ENCODE results near the gene DHX36. TPM values are rescaled to one million over a fixed set of nuclear protein-coding genes. Genes with fewer than 3 reads are reported as not detected.
A peak's percentile ranks its signal among the peaks of the same experiment; 100 is the strongest.

DHX36 gene, protein sequence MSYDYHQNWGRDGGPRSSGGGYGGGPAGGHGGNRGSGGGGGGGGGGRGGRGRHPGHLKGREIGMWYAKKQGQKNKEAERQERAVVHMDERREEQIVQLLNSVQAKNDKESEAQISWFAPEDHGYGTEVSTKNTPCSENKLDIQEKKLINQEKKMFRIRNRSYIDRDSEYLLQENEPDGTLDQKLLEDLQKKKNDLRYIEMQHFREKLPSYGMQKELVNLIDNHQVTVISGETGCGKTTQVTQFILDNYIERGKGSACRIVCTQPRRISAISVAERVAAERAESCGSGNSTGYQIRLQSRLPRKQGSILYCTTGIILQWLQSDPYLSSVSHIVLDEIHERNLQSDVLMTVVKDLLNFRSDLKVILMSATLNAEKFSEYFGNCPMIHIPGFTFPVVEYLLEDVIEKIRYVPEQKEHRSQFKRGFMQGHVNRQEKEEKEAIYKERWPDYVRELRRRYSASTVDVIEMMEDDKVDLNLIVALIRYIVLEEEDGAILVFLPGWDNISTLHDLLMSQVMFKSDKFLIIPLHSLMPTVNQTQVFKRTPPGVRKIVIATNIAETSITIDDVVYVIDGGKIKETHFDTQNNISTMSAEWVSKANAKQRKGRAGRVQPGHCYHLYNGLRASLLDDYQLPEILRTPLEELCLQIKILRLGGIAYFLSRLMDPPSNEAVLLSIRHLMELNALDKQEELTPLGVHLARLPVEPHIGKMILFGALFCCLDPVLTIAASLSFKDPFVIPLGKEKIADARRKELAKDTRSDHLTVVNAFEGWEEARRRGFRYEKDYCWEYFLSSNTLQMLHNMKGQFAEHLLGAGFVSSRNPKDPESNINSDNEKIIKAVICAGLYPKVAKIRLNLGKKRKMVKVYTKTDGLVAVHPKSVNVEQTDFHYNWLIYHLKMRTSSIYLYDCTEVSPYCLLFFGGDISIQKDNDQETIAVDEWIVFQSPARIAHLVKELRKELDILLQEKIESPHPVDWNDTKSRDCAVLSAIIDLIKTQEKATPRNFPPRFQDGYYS
- total RNA-seq = 114 TPM

DNA sequence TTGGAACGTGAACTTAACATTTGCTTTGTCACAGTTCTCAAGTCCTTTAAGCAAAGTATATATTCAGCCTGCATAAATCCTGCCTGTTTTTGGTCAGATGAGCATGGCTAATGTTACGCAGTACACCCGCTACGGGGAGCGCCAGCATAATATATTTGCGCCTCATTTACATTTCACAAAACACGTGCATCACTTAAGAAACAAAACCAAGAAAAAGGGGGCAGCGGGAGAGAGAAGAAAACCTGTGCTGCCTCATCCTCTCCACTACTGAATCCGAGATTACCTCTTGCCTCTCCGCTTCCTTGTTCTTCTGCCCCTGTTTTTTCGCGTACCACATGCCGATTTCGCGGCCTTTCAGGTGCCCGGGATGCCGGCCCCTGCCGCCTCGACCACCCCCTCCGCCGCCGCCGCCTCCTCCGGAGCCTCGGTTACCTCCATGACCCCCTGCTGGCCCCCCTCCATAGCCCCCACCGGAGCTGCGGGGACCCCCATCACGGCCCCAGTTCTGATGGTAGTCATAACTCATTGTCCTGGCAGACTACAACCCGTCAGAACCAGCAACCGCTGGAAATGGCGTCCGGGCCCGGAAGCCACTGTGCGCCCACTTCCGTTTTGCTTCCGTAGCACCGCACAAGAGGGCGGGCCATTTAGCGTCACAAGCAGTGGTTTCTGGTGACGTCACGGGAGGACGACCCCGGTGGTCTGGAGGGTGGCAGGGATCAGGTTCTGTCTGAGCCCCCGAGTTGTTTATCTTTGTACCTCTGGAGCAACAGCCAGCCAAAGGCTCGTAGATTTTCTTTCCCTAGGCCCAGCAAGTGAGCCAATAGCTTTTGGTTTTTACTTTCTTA lies at the start of gene DHX36:
DHX36 (minus strand) TSS at position 597 of the 848 bp plus-strand sequence; CDS start at position 526, 71 bp downstream.
- FAIRE-seq (no peak), DNase-seq (ENCODE audit: low spot score in 2 of 2) (peak; percentile 79 to 85)

DNA sequence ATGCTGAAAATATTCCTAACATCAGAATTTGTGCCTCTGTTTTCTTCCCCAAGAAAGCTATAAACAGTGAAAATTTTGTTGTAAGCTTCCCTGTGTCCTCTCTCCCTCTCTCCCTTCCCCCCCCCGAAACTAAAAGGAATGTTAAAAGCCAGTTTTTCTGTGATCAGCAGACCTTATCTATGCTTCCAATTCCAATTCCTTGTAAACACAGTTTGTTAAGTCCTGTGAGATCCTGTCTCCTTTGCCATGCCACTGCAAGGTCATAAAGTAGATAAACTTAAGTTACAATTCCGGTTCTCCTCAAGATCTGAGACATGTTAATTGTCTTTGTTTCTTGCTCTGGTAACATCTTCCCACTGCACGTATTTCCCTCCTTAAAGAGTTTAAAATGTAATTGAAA lies 42.9 kb upstream of the DHX36 start:
- FAIRE-seq (no peak), DNase-seq (ENCODE audit: low spot score in 2 of 2) (no peak)

DNA sequence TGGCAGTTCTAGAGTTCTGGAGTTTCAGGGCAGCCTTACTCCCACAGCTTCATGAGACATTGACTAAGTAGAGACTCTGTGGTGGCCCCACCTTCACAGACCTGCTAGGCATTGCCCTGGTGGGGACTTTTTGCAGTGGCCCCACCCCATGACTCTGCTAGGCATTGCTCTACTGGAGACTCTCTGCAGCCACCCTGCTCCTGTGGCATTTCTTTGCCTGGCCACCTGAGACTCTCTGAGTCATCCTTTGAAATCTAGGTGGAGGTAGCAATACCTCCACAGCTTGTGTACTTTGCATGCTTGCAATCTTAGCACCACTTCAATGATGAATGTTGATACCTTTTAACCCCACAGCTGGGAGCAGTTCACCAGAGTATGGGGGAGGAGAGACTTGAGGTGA lies 40.6 kb upstream of the DHX36 start:
- FAIRE-seq = no peak
- DNase-seq (ENCODE audit: low spot score in 2 of 2) = no peak

- no peak for DNase-seq (ENCODE audit: low spot score in 2 of 2)
- FAIRE-seq = no peak
These were observed 36.8 kb upstream of the DHX36 start for GRCh38 chr3:154361099-154361498.

- FAIRE-seq = no peak
- no peak for DNase-seq (ENCODE audit: low spot score in 2 of 2)
These were observed 31.7 kb upstream of the DHX36 start for GRCh38 chr3:154356009-154356408.

DNA sequence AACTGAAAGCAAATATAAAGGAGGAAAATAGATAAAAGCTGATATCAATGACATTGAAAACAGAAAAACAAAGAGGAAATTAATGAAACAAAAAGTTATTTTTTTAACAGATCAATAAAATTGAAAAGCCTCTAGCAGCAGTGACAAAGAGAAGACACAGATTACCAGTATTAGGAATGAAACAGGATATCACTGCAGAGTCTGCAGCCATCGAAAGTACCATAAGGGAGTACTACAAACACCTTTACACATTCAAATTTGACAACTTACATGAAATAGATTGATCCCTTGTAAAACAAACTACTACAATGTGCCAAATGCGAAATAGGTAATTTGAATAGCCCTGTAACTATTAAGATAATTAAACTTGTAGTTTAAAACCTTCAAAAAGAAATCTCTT lies 24.9 kb upstream of the DHX36 start:
- no peak for DNase-seq (ENCODE audit: low spot score in 2 of 2)
- FAIRE-seq = no peak

GRCh38 chr3:154345422-154346122 lies 21.3 kb upstream of the DHX36 start:
- FAIRE-seq (no peak), DNase-seq (ENCODE audit: low spot score in 2 of 2) (no peak)

DNA sequence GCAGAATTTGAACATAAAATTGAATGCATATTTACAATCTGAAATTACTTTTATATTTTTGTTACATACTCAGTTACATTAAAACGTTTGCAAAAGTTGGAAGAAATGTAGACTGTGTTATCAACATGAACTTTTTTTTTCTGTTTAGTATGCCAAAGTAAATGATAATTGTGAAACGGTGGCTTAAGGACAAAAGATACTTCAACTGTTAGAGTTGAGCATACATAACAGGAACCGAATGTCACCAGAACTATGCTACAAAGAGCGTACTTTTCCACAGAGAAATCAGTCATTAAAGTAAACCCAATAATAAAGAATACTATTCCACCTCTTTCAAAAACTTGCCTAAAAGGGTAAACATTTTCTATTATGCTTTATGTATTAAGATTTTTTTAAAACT lies 14.3 kb upstream of the DHX36 start:
- no peak for DNase-seq (ENCODE audit: low spot score in 2 of 2)
- no peak for FAIRE-seq

DNA sequence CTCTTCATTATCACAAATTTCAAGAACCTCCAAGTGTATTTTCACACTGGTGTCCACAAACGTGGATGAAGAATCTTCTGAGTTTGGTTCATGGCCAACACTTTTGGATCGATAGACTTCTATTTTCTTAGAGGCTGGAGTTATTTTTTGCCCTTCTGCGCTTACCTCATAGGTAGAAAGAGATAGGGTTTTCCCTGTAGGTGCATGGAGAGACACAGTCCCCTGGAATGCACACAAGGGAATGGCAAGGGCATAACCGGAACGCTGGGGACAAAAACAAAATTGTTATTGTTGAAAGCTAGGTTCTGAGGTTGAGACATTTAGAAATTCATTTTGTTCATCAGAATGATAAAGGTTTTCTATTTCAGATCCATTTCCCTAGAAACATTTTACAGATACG lies 13.7 kb upstream of the DHX36 start:
- no peak for DNase-seq (ENCODE audit: low spot score in 2 of 2)
- FAIRE-seq = no peak

DNA sequence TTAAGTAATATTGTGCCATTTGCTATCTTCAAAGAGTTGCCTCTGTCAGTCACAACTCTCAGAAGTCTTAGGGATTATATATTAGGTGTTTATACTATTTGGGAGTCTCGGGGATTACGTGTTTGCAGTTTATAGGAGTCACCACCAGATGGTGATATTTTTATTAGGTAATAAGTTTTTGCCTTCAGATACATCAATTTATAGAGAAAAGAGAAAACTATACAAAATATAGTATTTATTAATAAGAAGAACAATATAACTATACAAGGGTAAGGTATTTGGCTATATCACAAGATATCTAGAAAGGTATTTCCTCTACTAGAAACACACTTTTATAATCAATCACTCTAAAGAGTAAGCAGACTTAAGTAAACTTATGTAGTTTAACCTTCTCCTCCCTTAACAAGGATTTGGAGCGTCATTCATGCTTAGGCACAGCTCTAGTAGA lies 10.7 kb upstream of the DHX36 start:
- FAIRE-seq = peak; percentile 92
- no peak for DNase-seq (ENCODE audit: low spot score in 2 of 2)

DNA sequence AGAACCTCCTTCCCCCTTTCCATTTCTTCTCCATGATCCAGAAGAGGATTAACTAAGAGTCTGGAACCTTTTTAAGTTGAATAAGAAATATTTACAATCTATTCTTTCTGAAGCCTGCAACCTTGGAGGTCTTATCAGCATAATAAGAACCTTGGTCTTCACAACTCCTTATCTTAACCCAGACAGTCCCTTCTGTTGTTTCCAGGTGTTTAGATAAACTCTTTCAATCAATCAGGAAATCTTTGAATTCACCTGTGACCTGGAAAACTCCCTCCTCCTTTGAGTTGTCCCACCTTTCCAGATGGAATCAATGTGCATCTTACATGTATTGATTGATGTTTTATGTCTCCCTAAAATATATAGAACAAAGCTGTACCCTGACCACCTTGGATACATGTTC lies 3.6 kb upstream of the DHX36 start:
- FAIRE-seq (no peak), DNase-seq (ENCODE audit: low spot score in 2 of 2) (no peak)

DNA sequence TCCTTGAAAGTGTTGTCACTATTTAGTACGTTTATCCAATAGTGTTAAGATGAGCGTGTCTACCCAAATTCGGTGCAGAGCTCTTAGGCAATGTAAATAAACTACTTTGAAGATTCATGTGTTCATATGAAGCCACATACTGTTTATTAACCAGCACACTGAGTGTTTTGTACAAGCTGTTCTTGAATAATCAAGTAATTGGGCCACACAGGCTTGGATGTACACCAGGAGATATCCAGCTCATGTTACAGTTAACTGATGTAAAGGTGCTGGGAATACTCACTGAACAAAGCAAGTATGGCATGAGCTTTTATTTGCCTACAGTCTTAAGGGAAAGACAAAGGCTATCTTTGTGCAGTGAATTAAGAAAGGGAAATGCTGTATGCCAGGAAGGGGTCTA lies 632 bp upstream of the DHX36 start:
- DNase-seq (ENCODE audit: low spot score in 2 of 2) = peak in 1 of 2 donors; percentile 9
- FAIRE-seq = no peak

DNA sequence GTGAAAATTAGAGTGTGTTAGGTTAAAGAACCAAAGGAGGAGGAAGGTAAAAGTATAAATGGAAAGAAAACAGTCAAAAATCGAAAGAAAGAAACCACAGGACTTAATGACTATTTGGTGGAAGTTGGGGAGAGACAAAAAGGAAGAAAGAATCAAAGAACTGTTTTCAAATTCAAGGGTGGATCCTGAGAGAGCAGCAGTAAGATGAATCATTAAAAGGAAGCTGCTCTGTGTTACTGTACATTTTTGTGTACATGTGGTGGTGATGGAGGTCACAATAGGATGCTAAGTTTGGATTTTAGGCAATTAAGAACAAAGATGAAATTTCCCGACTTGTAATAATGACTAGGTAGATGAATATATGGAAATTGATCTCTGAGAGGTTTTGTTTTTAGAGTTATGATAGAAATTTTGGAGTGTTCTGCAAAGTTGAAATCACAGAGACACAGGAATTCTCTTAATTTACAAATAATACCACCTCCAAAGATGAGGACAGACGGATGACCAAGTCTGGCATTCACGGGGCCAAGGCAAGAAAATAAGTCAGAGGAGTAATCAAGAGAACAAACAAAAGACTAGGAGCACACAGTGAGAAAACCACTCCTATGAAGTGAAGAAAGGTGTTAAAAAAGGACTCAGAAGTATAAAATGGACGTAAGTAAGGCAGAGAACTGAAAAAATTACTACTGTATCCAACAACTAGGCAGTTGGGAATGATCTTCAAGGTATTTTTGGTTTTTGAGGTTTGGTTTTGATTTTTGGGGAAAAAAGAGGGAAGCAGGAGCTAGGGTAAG lies 7.1 kb downstream of the DHX36 start:
- DNase-seq (ENCODE audit: low spot score in 2 of 2) (no peak), FAIRE-seq (no peak)

- DNase-seq (ENCODE audit: low spot score in 2 of 2) (no peak), FAIRE-seq (no peak)
These were observed 10.1 kb downstream of the DHX36 start for GRCh38 chr3:154314152-154314551.

DNA sequence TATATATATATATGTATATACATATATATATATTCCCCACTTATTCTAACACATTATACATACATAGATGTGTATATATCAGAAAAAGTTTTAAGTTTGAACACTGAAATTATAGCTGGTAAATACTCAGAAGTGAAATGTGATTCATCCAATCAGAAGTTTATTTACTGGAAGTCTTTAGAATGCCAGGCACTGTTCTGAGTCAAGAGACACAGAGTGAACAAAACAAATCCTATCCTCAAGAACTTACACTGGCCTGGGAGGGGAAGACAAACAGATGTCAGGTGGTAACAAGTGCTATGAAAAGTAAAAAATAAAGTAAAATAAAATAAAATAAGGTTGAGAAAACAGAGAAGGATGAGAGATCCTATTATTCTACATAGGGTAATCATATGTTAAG lies 13.4 kb downstream of the DHX36 start:
- no peak for FAIRE-seq
- no peak for DNase-seq (ENCODE audit: low spot score in 2 of 2)

- FAIRE-seq (no peak), DNase-seq (ENCODE audit: low spot score in 2 of 2) (no peak)
These were observed 16.9 kb downstream of the DHX36 start for GRCh38 chr3:154307363-154307762.

DNA sequence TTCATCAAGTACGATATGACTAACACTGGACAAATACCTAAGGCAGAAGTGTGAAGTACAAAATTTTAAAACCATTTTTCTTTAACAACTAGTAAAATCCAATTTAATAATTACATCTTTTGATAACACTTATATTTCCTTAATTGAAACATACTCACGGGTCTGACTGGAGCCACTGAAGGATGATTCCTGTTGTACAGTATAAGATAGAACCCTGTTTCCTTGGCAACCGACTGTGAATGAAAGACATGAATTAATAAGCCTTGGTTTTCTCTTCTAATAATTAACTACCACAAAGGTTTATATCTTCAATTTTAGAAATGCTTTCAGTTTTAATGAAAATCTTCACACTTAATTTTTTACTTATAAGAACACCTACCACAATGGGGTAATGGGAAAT lies 19.4 kb downstream of the DHX36 start:
- DNase-seq (ENCODE audit: low spot score in 2 of 2) = no peak
- FAIRE-seq = no peak

DNA sequence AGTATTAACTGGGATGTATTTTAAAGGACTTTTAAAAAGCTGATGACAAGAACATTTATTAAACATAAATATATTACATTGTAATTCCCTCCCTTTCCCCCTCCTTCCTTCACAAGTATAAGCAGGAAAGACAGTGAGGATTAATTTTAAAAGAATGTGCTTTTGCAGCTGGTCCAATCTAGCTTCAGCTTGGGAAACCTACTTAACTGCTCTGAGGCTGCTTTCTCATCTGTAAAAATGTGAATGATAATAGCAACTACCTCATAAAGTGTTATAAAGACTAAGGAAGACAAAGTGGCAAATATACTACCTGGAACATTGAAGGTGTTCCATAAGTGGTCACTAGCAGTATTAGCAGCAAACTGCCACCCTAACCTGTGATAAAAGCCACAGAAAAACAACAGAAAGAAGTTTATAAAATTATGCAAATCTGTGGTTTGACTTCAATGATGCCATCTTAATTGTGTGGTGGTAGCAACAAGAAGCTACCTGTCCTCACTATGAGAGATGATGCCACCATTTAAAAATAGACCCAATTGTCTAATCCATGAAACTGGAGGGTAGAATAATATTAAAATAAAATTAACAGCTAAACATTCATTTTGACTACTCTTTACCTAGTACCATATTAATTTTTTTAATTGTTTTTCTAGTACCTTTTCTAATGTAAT lies 20.0 kb downstream of the DHX36 start:
- DNase-seq (ENCODE audit: low spot score in 2 of 2) = no peak
- no peak for FAIRE-seq
